Kidney (tissue), 14 donors: ENCODE measurements around the gene CCDC102B. TPM values are rescaled to one million over a fixed set of nuclear protein-coding genes. Genes with fewer than 3 reads are reported as not detected.

Source experiments
- DNase-seq, 5 donors: peaks; one replicate each; pipeline ENCODE4 v3.0.0-alpha.2; 2013 to 2020
- FAIRE-seq: peaks from 2 replicates; lab custom pipeline; 2012; peaks lifted over from hg19 to GRCh38; lab: Jason Lieb, UNC
- H3K27ac ChIP-seq, 2 donors: one replicate each; pipeline ENCODE4 v1.7.0; 2013; ENCODE audit warnings: low read depth in 2 of 2, low read length in 2 of 2, inconsistent platforms in 1 of 2
- H3K27me3 ChIP-seq: one replicate; pipeline ENCODE4 v1.7.1; 2013; ENCODE audit warnings: low read length, inconsistent platforms; ENCODE audit not compliant: control insufficient read depth, insufficient read depth
- H3K36me3 ChIP-seq, 3 donors: one replicate each; pipeline versions ENCODE4 v1.7.0 to v1.7.1; 2013; ENCODE audit warnings: low read length in 3 of 3, control low read depth in 1 of 3, inconsistent platforms in 1 of 3; ENCODE audit not compliant: insufficient read depth in 3 of 3, control insufficient read depth in 2 of 3
- H3K4me1 ChIP-seq, 3 donors: one replicate each; pipeline versions ENCODE4 v1.7.0 to v1.7.1; 2013; ENCODE audit warnings: low read length in 3 of 3, inconsistent platforms in 1 of 3, low read depth in 1 of 3; ENCODE audit not compliant: control insufficient read depth in 2 of 3, insufficient read depth in 2 of 3
- H3K4me3 ChIP-seq, 3 donors: one replicate each; pipeline versions ENCODE4 v1.7.0 to v1.8.1; 2013; ENCODE audit warnings: low read length in 3 of 3, control low read depth in 1 of 3, inconsistent platforms in 1 of 3
- H3K9ac ChIP-seq, 3 donors: one replicate each; pipeline versions ENCODE4 v1.7.0 to v1.7.1; 2013; ENCODE audit warnings: low read length in 3 of 3, control low read depth in 1 of 3, inconsistent platforms in 1 of 3
- H3K9me3 ChIP-seq, 3 donors: one replicate each; pipeline versions ENCODE4 v1.7.0 to v1.7.1; 2013; ENCODE audit warnings: low read length in 3 of 3, control low read depth in 1 of 3, inconsistent platforms in 1 of 3; ENCODE audit not compliant: control insufficient read depth in 2 of 3, insufficient read depth in 1 of 3
- CTCF ChIP-seq: IDR thresholded peaks from 3 replicates; pipeline ENCODE4 v1.5.1; 2012; ENCODE audit warnings: mild to moderate bottlenecking, moderate library complexity, borderline replicate concordance; ENCODE audit not compliant: insufficient read depth; ENCODE audit errors: extremely low read depth
- intact Hi-C: fragments of 100-400 bp; cut with DNase I; formaldehyde crosslinking; loops from one replicate; pipeline ENCODE4 v1.11.1; 2022
- polyA plus RNA-seq: library from polyadenylated mRNA; stranded (reverse); fragments of 350-450 nt; fragmentation: Illumina TruSeq; extraction: RNeasy Lipid Tissue Mini Kit (QIAGEN cat#74804); gene quantifications from one replicate; pipeline ENCODE4 v1.2.3, GENCODE V29; 2014; ENCODE audit warnings: low read depth, low replicate concordance; ENCODE audit not compliant: insufficient read depth
- total RNA-seq: library from RNA; stranded (reverse); fragmentation: NEBNext Ultra II Directional; extraction: Animal tissue kit (Norgen Biotek cat#: 25700); gene quantifications from one replicate; pipeline ENCODE4 v1.2.1, GENCODE V29; 2021
- donor health status: control.
- donor health status: control.
- donor health status: control.
- donor health status: control.
- donor health status: control.
- donor health status: DM: yes; HTN: yes; CAD: no.
- donor health status: Normal renal cell carcinoma (clear cell type).

CCDC102B gene
- total and polyA plus RNA-seq, 2 donors from 2014 or later, result 3.6 to 6.8 TPM

DNA sequence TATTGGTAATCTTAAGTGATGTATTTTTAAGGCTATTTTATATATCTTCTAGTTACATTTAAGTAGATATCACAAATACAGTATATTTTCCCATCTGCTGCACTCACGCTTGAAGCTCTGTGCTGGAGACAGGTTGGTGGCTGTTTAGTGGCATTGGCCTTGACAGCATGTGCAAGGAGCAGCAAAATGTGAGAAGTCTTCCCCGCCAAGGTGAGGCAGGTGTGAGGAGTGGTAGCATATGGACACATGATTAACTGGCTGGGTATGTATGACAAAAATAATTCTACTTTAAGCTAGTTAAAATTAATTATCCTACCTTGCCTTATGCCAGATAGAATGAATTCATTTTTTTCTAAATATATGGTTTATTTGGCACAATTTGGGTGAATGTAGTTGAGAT lies 117.2 kb downstream of the CCDC102B start:
- Histone ChIP-seq H3K27me3 (no peaks in the 10 kb centered on the region), H3K9ac (no peak overlapping the region), H3K4me3 (no peak overlapping the region), H3K4me1 (no peaks in the 10 kb centered on the region), H3K27ac (no peak overlapping the region), H3K9me3 (no peaks in the 10 kb centered on the region), H3K36me3 (no peaks in the 10 kb centered on the region)
- intact Hi-C loops, result no loop called here
- FAIRE-seq (no peak), DNase-seq (no peak)
- no peak for TF ChIP-seq CTCF

DNA sequence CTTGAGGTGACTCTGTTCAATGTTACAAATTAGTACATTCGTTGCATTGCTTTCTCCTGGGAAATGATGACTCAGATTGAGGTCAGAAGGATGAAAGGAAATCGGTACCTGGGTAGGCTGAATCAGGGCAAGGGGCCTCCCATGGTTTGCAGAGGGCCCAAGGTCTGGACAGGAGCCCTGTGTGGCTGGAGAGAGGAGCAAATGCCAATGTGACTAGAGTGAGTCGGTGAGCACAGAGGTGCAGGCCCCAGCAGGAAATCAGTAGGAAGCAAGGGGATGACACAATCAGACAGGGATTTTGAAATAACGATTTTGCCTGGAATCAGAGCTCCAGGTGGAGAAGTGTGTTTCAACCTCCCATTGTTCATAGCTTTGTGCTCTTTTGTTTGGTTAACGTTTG lies 118.9 kb downstream of the CCDC102B start:
- TF ChIP-seq CTCF, result no peak
- DNase-seq, result no peak
- no peak overlapping the region for H3K27ac ChIP-seq
- FAIRE-seq, result no peak
- intact Hi-C loops, result no loop called here
- no peaks in the 10 kb centered on the region for H3K36me3 ChIP-seq
- no peak overlapping the region for H3K9ac ChIP-seq
- no peak overlapping the region for H3K4me3 ChIP-seq
- H3K27me3 ChIP-seq, result no peaks in the 10 kb centered on the region
- H3K4me1 ChIP-seq, result no peaks in the 10 kb centered on the region
- H3K9me3 ChIP-seq, result no peaks in the 10 kb centered on the region

DNA sequence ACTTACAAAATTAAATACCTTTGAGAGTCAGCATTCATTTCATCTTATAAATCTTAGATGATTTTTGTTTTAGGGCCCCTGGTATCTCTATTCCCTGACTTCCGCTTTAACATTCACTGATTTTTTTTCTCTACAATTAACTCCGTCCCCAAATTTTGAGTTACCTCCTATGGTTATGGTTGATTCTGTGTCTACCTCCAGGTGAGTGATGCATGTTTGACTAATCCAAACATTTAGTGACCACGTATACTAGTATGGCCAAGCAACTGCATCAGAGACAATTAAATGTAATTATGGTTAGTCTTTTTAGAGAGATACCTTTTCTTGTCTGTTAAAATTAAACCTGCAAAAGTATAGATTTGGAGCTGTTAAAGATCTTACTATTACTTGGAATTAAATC lies 120.3 kb downstream of the CCDC102B start:
- Histone ChIP-seq H3K9ac (no peak overlapping the region), H3K9me3 (no peaks in the 10 kb centered on the region), H3K27ac (no peak overlapping the region), H3K36me3 (no peaks in the 10 kb centered on the region), H3K4me3 (no peak overlapping the region), H3K27me3 (no peaks in the 10 kb centered on the region), H3K4me1 (no peaks in the 10 kb centered on the region)
- no peak for TF ChIP-seq CTCF
- no peak for DNase-seq
- intact Hi-C loops, result no loop called here
- FAIRE-seq, result no peak

GRCh38 chr18:68919900-68920299 lies 122.0 kb downstream of the CCDC102B start:
- Histone ChIP-seq H3K27me3 (no peaks in the 10 kb centered on the region), H3K9me3 (no peaks in the 10 kb centered on the region), H3K4me3 (no peak overlapping the region), H3K36me3 (no peaks in the 10 kb centered on the region), H3K27ac (no peak overlapping the region), H3K9ac (no peak overlapping the region), H3K4me1 (no peaks in the 10 kb centered on the region)
- no peak for FAIRE-seq
- DNase-seq, result no peak
- no peak for TF ChIP-seq CTCF
- intact Hi-C loops, result no loop called here
